Prostate gland (tissue), 2 donors: Measurements from ENCODE around the gene GAS6.

Experiments used
- CTCF ChIP-seq, 4 experiments: fragments of 200-600 bp in 2 of 4; fragments of 450-650 bp in 2 of 4; sonication (generic) in 2 of 4; IDR thresholded peaks; 1 replicate in 3 of 4; 2 replicates in 1 of 4; pipeline ENCODE4 v1.5.1; 2016 to 2019; ENCODE audit warnings: antibody characterized with exemption in 4 of 4, mild to moderate bottlenecking in 2 of 4, moderate library complexity in 2 of 4
- POLR2A ChIP-seq: fragments of 450-650 bp; IDR thresholded peaks from one replicate; pipeline ENCODE4 v1.6.1; 2016; ENCODE audit warnings: antibody characterized with exemption, mild to moderate bottlenecking
- POLR2AphosphoS5 ChIP-seq: sonication (generic); formaldehyde crosslinking; IDR thresholded peaks from one replicate; pipeline ENCODE4 v1.6.1; 2017; ENCODE audit warnings: antibody characterized with exemption

GRCh38 chr13:113805431-113806103, 58.3 kb downstream of the GAS6 start:
- no peak for TF ChIP-seq CTCF (IDR thresholded peaks at IDR 0.05)
- TF ChIP-seq POLR2AphosphoS5: no peak
- TF ChIP-seq POLR2A: no peak
